ENCODE measurements around the gene IGFL1. TPM values are rescaled to one million over a fixed set of nuclear protein-coding genes. Genes with fewer than 3 reads are reported as not detected.

The IGFL1 gene
- total RNA-seq, 1 donor: not detected

GRCh38 chr19:46279177-46279576 is 49.6 kb downstream of the IGFL1 start:
- DNase-seq (ENCODE audit: low read depth): no peak
- H3K4me3 ChIP-seq (ENCODE audit: low read depth, low read length): no peak overlapping the region
- no peak for TF ChIP-seq CTCF (IDR thresholded peaks at IDR 0.05; ENCODE audit: insufficient read depth, low read length)

Other genes starting within 250 kb of the IGFL1 start
- gene CCDC61, start 234.3 kb upstream of the IGFL1 start, total RNA-seq (ENCODE audit: low replicate concordance): 5.4 and 5.7 TPM in 2 replicates
- gene PGLYRP1, start 206.7 kb upstream of the IGFL1 start, total RNA-seq (ENCODE audit: low replicate concordance): not detected in 2 replicates
- gene IGFL4, start 188.7 kb upstream of the IGFL1 start, total RNA-seq (ENCODE audit: low replicate concordance): 0.27 and 0.74 TPM in 2 replicates
- not detected in 2 replicates for gene IGFL3, start 105.1 kb upstream of the IGFL1 start, total RNA-seq (ENCODE audit: low replicate concordance)
- gene IGFL2, start 81.5 kb upstream of the IGFL1 start, total RNA-seq (ENCODE audit: low replicate concordance): 0.09 TPM in 1 of 2 replicates, not detected in the other
- 0.49 and 0.99 TPM in 2 replicates for gene HIF3A, start 67.3 kb downstream of the IGFL1 start, total RNA-seq (ENCODE audit: low replicate concordance)
- 14.9 and 52.4 TPM in 2 replicates for gene PPP5C, start 117.3 kb downstream of the IGFL1 start, total RNA-seq (ENCODE audit: low replicate concordance)
- 8.5 and 26.9 TPM in 2 replicates for gene CCDC8, start 183.8 kb downstream of the IGFL1 start, total RNA-seq (ENCODE audit: low replicate concordance)
- gene PNMA8C, start 199.2 kb downstream of the IGFL1 start, total RNA-seq (ENCODE audit: low replicate concordance): not detected in 2 replicates
- 2.1 and 2.3 TPM in 2 replicates for gene PNMA8A, start 241.8 kb downstream of the IGFL1 start, total RNA-seq (ENCODE audit: low replicate concordance)

Data from fibroblast of the aortic adventitia (primary cell).